GM19099 (cell line): ENCODE measurements around the gene MEGF11.

ENCODE experiments used
- POLR2A ChIP-seq: IDR thresholded peaks from 3 replicates; pipeline ENCODE4 v1.6.1; 2011; ENCODE audit warnings: low read depth; ENCODE audit not compliant: insufficient read length; ENCODE audit errors: extremely low read depth

The MEGF11 gene

DNA sequence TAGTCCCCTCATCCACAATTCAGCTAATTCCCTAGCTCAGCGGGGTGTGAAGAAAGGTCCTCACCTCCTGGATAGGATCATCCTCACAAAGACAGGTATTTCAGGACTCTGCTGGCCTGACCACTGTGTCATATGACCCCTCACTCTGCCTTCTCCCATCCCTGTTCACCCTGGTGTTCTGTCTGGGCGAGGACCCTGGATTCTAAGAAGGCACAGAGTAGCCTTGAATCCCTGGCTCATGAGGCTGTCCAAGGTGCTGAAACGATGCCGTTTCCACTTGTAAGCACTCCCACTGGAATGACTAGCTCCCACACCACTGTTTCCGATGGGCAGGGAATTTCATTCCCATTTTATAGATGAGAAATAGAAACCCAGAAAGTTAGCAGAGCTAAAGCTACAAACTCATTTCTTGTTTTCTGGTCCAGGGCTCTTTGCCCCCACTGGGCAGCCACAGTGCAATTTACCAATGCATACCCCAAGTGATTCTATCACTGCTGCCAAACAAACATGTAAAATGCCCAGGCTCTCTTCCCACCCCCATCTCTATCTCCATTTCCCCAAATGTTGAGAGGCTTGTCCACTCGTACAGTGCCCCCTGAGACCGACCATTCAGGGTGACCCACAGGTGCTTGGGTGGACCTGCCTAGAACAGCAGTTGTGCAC lies 301.0 kb downstream of the MEGF11 start:
- TF ChIP-seq POLR2A = no peak

DNA sequence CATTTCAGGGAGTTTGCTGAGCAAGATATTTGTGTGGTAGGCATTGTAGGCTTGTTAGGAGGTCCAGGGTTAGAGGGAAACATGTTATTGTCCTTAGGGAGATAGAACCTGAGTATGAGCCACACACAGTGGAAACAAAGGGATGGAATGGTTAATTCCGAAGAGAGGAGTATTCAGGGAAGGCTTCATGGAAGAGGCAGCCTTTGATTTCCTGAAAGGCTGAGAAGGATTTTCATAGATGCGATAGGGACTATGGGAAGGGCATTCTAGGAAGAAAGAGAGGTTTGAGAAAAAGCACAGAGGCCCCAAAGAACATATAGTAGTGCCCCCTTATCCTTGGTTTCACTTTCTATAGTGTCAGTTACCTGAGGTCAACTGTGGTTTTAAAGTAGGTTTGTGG lies 302.5 kb downstream of the MEGF11 start:
- no peak for TF ChIP-seq POLR2A

DNA sequence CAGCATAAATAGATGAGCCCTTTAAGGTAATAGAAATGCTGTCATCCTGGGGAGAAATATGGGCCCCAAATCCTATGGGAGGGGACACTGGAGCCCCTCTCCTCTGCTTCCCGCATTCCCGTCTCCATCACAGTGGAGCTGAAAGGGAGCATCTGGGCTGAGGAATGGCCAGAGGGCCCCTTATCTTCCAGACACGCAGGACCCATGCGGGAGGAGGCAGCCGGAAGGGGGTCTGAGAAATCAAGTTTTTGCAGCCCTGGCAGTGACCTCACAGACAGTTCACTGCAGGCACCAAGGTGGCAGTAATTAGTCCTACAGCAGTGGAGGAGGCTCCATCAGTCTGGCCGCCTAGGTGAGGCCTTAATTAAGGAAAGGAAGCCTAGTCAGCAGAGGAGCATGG lies 304.1 kb downstream of the MEGF11 start:
- no peak for TF ChIP-seq POLR2A

DNA sequence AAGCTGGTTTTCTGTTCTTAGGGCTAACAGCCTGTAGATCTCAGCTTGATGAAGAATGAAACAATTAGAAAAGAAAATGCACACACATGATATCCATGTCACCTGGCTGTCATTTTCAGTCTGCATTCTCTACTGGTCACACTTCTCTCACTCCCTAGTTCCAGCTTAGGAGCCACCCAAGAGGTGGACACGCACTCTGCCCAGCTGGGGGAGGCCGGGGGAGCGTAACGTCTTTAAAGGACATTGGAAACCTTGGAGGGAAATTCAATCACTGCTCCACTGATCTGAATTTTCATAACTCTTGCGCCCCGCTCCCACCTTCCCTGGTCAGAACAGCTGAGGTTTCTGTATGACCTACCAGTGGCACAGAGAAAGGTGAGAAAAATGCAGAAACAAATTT lies 304.5 kb downstream of the MEGF11 start:
- no peak for TF ChIP-seq POLR2A

DNA sequence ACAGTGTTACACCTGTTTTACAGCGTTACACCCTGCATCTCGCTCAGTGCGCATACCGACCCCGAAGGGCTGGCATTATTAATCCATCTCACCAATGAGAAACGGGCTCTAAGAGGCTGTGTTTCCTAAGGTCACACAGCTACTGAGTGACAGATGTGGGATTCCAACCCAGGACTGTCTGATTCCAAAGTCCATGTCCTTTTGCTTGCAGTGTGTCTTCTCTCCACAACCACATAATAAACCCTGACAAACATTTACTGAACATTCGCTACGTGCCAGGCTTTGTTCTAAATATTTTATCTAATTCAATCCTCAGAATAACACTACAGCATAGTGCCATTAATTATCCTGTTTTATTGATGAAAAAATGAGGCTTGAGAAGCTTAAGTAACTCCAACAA lies 305.2 kb downstream of the MEGF11 start:
- TF ChIP-seq POLR2A = no peak

DNA sequence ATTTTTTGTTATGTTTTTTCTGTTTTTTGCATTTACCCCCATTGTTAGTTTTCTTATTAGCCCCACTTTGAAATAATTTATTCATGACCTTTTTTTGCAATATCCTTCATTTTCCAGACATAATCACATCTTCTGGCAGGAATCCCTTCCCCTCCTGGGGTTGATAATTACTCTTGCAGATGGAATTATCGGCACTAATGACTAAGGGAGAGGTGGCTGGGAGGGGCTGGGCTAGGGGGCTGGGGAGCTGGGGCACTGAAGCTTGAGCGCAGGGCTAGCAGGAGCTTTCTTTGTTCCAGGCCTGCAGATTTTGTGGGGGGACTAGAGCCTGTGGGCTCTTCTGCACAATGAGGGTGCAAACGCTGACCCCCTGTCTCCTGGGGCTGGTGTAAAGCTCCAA lies 306.5 kb downstream of the MEGF11 start:
- no peak for TF ChIP-seq POLR2A

DNA sequence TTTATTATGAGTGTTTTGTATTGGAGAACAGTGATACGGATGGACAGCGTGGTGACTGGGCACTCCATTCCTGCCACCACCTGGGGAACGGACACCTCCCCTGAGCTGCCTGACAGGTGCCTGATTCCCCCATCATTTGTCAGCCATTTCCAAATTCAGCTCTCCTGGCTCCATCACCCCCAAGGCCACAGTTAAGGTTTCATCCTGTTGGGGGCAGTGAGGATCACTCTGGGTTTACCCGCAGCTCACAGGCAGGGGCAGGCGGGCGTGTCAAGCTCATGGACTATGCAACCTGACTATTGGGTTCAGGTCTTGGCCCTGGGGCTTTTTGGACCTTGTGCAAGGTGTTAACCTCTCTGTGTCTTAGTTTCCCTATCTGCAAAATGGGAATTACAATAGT lies 307.9 kb downstream of the MEGF11 start:
- no peak for TF ChIP-seq POLR2A

DNA sequence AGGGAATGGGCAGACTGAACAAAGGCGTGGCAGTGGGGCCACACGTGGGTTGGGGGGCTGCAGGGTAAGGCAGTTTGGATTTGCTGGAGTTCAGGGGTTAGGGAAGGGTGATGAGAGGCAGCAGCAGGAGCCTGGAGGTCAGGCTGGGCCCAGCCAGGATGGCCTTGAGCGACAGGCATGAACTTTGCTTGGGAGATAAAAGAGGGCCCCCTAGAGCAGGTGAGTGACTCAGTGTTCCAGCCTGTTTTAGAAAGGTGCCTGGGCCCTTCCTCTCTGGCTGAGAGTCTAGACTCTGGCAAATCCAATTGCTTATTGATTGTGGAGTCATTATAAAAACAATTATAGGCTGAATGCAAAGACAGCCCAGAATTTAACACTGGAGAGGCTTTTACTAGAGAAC lies 309.1 kb downstream of the MEGF11 start:
- TF ChIP-seq POLR2A = no peak

DNA sequence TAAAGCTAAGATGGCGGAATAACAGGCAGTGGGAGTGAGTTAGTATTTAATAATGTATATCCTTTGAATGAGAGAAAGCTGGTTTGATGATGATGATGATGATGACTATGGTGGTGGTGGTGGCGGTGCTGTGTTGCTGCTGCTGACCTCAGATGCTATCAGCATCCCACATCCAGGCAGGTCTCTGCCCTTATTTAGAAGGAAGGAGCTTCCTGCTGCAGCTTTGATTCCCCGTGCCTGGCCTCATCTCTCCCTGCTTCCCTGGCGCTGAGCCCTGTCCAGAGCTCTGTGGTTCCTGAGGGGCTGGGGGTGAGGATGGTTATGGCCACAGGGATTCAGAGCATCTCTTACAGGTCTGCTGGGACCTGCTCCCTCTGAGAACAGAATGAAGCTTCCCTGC lies 311.1 kb downstream of the MEGF11 start:
- TF ChIP-seq POLR2A = no peak

DNA sequence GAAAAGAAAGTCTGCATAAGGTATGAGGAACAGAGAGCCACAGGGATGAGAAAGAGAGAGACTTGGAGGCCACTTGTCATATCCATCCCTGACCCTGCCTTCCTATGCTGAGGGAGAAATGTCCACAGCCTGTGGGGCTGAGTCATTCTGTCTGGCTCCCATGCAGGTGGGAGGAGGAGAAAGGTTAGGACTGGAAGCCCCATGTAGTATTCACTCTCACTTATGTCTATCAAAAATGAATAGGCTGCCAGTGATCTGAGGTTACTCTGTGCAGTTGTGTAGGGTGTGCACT lies 313.0 kb downstream of the MEGF11 start:
- no peak for TF ChIP-seq POLR2A

DNA sequence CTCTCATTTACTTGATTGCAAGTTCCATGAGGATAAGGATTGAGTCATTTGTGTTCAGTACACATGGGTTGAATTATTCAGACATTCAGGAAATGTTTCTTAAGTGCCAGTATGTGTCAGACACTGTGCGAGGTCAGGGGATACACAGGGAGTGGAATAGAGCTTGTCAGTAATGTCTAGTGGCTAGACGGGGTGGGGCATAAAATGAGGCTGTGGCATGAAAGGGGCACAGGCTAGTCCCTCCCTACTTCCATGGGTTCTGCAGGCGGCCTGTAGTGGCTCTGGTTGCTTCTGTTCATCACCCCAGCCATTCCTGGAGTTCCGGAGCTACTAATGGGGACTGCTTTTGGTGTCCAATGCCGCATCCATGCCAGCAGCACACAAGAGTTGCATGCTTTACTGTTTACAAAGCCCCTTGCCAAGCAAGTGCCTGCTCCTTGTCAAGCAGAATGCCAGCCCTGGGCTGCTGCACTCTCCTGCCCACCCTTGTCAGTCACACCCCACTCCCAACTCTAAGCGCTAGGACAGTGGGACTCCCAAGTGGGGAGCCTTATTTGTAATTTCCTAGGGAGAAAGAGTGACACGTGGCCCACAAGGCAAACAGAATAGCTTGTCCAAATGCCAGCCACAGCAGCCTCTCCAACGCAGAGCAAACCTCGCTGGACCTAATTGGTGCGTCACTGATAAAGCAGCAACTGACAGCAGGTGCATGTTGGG lies 313.5 kb downstream of the MEGF11 start:
- no peak for TF ChIP-seq POLR2A

DNA sequence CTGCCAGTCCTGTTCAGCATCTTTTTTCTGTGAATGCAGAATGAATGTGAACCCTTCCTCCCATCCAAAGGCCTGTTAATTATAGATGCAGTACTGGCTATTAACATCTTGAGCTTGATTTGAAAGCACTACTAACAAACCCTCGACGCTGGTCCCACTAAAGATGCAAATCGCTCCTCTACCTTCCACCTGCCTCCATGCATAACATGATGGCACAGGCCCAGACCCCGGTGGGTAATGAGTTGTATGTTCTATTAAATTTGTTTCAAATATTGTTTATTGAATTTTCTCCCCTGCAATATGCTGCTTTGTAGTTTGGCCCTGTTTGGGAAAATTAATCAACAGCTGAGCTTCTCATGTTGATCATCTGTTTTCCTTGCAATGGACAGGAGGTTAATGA lies 314.9 kb downstream of the MEGF11 start:
- TF ChIP-seq POLR2A = no peak

DNA sequence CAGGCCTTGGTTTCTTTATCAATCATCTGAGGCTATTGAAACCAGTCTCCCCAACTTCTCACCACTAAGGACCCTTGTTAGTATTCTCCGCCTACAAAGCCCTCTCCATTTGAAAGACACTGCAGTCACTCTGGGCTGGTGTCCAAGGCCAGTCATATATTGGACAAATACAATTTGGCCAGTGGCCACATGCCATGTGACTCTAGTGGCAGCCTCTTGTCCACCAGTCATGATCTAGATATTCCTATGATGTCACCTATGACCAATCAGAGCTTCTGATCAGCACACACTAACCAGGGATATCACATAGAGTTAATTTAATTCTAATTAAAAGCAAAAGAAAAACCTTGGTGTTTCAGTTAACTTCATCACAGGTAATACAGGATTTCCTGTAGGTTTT lies 316.1 kb downstream of the MEGF11 start:
- TF ChIP-seq POLR2A = no peak

DNA sequence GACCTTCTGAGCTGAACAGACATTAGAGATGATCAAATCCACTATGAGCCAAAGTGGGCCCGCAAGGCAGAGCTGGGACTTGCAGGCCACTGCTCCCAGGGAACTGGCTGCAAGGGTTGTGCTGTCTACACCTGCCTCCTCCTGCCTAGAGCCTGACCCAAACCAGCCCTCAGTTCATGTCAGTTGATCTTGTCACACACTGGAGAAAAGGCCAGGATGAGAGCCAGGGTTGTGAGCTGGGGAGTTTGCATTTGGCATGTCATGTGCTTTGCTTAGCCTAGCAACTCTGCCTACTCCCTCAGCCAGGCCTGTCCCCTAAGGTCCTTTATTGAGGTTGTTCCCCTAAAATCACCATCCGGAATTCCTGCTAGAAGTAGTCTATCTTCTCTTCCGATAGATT lies 316.5 kb downstream of the MEGF11 start:
- no peak for TF ChIP-seq POLR2A

DNA sequence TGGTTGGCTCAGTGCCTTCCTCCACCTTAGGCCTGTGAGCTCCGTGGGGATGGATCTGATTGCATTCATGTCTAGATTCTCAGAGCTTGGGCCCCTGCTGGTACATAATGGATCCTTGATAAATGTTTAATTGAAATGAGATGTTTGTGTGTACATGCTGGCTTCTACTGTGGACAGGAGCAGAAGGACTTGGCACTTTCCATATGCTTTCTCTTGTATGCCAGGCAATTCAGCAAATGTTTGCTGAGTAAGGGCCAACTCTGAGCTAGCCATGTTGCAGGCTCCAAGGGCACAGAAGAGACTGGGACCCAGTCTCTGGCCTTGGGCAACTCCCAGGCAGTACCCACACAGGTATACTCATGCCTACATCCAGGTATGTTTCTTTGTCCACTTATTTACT lies 317.3 kb downstream of the MEGF11 start:
- no peak for TF ChIP-seq POLR2A

DNA sequence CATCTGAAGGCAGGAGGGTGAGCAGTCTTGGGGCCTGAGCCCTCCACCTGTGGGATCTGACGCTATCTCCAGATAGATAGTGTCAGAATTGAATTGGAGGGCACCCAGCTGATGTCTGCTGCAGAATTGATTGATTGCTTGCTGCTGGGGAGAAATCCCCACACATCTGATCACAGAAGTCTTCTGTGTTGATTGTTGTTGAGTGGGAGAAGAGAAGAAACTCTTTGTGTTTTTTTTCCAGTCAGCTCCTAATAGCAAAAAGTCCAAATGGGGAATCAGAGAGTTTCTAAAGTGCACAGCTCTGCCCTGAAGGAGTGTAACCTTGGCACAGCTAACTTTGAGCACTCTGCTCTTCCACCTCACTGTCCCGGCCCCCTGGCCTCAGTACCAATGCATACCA lies 318.2 kb downstream of the MEGF11 start:
- TF ChIP-seq POLR2A = no peak

DNA sequence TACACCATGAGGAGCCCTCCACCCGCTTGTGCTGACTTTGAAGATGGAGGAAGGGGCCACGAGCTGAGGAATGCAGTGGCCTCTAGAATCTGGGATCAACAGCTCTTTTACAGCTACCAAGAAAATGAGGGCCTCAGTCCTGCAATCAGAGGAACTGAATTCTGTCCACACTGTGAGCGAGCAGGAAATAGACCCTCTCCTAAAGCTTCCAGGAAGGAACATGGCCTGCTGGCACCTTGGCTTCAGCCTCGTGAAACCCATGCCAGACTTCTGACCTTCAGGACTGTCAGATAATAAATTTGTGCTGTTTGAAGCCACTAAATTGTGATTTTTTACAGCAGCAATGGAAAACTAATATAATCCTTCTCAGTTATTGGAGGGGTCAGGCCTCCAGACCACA lies 322.3 kb downstream of the MEGF11 start:
- TF ChIP-seq POLR2A = no peak

DNA sequence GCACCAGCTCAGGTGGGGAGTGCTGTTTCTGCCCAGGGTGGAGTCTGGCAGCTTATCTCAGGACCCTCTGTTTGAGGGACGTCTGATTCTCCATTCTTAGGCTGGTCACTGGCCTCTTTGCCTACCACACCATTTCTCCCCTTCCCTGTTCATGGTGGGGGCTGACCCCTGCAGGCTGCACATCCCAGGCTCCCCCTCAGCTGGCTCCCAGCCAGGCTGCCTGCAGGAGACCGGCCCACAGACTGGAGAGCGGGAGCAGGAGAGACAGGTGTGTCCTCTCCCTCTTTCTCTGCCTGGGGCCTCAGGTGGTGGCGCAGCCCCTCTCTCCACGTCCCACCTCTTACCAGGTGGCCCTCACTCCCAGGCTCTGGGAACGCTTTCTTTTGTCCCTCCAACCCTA lies 323.4 kb downstream of the MEGF11 start:
- no peak for TF ChIP-seq POLR2A

DNA sequence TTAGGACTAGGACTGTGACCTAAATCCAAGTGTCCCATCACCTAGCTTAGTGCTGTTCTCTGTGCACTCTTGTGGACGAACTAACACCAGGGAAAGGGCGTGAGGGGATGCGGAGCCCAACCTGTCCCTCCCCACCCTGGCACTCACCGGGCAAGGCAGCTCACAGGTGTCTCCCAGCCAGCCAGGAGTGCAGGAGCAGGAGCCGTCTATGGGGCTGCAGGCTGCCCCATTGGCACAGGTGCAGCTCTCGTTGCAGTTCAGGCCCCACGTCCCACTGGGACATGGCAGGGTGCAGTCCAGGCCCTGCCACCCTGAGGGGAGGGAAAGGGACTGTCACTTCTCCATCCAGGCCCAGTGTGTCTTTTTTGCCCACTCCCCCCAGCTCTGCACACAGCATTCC lies 324.0 kb downstream of the MEGF11 start:
- no peak for TF ChIP-seq POLR2A
